ENCODE measurements around the gene NAALADL2.
"Not testable (repeated sequence)": the region's sequence is repeated elsewhere in the genome, so short reads cannot be mapped to it uniquely, and the experiment has no call there.

The NAALADL2 gene

GRCh38 chr3:175526191-175526590, 667.1 kb downstream of the NAALADL2 start:
- DNase-seq, result no peak

DNA sequence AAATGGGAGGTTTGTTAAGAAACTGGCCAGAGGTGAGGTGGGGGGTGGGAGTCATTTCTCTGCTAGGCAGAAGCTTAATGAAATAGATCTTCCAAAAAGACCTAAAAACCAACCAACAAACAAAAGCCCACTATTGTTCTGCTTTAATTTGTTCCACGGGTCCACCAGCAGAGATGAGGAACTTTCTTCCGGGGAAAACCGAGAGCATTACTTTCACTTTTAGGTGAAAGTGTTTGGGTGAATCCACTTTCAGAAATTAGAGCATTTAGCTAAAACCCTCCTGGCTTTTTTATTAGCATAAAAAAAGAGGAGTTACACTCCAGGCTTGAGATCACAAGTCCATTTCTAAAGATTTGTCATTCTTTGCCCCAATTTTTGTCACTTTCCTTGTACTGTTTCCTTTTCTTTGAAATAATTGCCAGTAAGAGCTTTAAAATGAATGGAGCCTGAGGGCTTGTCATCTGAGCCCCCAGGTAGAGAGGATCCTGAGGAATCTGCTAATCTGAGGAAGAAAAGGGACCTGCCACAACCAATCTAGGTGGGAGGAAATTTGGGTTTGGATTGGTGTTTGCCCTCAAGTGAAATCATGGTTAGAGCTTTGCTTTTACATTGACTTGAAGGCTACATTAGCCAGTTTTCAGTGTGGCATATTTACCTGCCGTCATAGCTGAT, 667.6 kb downstream of the NAALADL2 start:
- DNase-seq, result no peak

- DNase-seq, result not testable (repeated sequence)
Measured at GRCh38 chr3:175528693-175529092, 669.6 kb downstream of the NAALADL2 start.

- DNase-seq, result no peak
Measured at GRCh38 chr3:175535351-175535750, 676.2 kb downstream of the NAALADL2 start.

DNA sequence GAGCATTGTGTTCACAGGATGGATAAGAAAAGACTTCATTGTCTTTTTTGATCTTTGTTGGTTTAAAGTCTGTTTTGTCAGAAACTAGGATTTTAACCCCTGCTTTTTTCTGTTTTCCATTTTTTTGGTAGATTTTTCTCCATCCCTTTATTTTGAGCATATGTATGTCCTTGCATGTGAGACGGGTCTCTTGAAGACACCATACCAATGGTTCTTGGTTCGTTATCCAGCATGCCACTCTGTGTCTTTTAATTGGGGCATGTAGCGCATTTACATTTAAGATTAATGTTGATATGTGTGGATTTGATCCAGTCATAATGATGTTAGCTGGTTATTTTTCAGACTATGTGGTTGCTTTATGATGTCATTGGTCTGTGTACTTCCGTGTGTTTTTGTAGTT, 687.0 kb downstream of the NAALADL2 start:
- DNase-seq, result no peak

DNA sequence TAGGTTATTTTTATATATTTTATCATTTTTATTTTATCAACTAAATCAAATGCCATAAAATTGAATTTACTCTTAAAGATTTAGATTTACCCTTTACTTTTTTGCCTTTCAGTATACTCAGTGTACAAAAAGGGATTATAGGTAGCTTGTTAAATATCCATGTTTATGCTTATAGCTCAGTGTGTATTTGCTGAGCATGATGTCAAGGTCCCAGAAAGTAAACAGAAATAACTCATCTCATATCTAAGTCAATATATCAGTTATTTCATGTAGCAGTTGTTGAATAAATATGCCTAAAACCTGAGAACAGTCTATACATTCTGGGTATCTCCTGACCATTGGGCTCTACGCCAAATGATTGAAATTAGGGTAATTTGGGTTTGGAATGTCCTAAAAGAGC, 693.8 kb downstream of the NAALADL2 start:
- no peak for DNase-seq

GRCh38 chr3:175554801-175555200, 695.7 kb downstream of the NAALADL2 start:
- DNase-seq, result no peak

- no peak for DNase-seq
Measured at GRCh38 chr3:175558261-175558660, 699.1 kb downstream of the NAALADL2 start.

DNA sequence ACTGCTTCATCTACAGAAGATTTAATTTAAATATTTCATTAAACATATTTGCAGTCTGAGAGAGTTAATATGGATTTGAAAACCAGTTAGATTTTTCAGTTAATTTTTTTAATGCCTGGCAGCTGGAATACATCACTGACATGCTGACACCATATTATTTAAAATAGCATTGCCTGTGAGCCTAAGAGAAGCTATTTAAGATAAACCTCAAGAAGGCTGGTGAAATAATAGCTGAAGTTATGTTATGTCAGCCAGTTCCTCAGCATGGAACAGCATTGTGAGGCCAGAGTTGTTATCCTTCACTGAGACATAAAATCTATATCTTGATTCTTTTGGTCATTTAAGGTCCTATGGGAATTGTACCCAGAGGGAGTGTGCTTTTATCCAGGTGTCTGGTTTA, 705.2 kb downstream of the NAALADL2 start:
- no peak for DNase-seq

DNA sequence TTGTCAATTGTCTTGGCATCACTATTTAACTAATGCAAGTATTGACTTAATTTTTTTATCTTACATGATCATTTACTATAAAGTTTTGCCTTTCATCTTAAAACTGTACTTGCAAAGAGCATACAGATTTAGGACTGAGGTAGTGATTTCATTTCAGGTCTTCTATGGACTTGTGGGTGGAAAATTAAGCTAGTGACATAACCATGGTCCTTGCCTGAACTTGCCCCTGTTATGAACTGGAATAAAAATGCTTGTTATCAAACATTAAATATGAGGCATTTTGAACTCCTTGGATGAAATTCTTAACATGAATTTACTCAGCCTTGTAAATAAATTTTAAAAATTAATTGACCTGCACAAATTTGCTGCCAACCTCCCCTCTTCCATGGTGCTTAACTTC, 712.0 kb downstream of the NAALADL2 start:
- no peak for DNase-seq

DNA sequence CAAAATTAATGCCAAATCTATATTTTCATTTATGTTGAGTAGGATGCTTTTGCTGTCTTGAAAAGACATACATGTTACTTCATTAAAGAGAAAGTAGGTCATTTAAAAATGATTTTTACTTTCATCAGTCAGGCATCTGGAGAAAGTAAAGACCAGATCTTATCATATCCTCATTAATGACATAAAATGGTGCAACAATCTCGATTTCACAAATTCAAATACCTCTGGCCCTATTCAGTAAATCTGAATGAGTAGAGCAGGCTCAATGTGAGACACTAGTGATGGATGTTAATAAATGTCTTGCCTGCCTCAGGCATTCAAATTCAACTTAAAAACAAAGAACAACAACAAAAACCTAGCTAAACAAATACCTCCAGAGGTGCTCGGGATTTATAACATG, 714.1 kb downstream of the NAALADL2 start:
- DNase-seq, result no peak

GRCh38 chr3:175580318-175580717, 721.2 kb downstream of the NAALADL2 start:
- no peak for DNase-seq

DNA sequence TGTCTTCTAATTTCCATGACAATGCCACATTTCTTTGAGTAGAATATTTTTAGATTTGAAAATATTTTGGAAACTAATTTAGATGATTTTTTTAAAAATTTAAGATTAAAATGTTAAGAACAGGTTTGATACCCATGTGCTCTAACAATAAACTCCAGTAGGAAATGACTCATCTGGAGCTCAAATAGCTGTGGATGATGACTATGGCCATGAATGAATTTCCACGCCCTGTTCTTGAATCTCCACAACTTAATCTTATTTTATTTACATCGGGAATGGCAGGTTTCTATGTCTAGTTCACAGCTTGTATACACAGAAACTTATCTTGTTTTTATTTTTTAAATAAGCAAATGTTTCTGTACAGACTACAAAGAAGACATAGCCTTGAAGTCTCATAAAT, 726.8 kb downstream of the NAALADL2 start:
- no peak for DNase-seq

- no peak for DNase-seq
Measured at GRCh38 chr3:175590745-175591144, 731.6 kb downstream of the NAALADL2 start.

GRCh38 chr3:175591375-175591774, 732.2 kb downstream of the NAALADL2 start:
- DNase-seq, result no peak

DNA sequence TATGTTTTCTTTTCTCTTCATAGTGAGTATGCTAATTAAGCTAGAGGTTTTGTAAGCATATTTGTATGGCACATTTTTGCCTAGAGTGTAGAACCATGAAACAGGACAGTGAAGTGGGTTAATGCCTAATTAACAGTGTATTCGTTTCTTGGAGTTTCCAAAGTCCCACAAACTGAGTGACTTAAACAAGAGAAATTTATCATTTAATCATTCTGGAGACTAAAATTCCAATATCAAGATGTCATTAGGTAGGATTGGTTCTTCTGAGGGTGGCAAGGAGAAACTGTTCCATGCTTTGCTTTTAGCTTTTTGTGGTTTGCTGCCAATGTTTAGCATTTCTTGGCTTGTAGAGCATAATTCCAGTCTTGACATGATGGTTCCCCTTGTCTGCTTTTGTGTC, 734.2 kb downstream of the NAALADL2 start:
- DNase-seq, result no peak

- DNase-seq, result no peak
Measured at GRCh38 chr3:175598740-175599139, 739.6 kb downstream of the NAALADL2 start.

DNA sequence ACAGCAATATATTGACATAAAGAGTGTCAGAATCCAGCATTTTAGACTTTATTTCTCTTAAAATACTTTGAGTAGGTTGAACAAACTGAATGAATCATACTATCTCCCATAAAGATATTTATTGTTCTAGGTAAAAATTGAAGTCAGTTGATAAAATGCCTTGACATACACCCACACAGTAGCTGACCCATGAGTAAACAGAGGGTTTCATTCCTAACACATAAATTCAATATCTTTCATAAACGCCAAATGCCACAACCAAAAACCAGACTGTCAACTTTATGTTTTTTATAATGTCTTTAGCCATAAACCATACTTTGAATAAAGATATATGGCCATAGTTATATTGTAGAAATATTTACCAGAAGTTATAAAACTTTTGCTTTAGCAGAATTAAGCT, 742.4 kb downstream of the NAALADL2 start:
- no peak for DNase-seq

DNA sequence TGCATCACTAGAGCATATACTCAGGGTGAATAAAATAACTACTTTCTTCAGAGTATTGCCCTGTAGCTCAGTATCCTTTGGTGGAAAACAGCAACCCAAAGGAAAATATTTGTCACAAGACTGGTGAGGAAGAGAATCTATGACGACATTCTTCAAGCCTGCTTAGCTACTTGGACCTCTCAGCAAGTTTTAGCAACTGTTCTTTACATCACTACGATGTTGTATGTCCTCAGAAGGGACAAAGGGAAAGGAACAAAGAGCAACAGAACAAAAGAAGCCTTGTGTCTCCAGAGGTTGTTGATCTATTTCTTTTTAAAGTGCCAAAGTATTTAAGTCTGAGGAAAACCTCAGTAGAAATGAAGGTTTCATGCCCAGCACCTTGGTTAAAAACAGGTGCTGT, 746.7 kb downstream of the NAALADL2 start:
- DNase-seq, result no peak

DNA sequence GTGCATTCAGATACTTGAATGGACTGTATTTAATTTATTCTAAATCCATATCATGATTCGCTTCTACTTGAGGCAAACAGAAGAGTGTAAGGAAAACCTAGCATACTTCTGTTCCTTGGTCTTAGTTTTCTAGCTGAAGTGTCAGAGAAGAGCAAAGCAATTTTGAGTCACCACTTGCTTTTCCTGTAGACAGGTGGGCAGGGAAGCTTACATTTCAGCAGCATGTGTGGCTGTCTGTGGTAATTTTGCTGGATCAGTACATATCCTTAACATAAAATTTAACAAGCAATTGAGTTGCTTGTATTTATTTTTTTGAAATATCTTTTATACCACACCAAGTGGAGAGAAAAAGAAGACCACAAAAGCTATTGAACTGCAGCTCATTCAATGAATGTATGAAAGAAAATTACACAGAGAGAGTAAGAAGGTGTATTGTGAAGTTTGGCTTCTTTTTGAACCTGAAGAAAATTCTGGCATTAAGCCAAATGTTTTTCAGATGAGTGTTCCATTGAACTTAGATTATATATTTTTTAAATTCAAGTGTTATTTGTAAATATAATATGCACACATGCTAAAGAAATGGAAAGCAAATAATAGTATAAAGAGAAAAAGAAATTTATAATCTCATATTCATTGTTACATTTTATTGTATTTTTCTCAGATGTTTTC, 747.6 kb downstream of the NAALADL2 start:
- no peak for DNase-seq

DNA sequence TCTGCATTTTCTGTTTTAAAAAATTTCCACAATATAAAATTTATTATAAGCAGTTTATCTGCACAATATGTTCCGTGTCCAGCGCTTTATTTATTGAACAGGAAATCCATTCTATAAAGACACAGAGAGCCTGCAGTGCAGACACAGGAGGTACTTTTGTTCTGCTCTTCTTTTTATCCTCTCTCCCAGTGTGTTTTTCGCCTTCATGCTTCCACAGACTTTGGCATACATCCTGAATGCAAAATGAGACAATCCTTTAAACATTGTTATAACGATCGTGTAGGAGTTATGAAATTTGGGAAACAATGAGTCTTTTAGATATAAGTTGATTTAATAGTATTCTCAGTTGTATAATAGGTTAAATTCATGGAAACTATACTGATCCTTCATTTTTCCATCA, 749.2 kb downstream of the NAALADL2 start:
- no peak for DNase-seq

DNA sequence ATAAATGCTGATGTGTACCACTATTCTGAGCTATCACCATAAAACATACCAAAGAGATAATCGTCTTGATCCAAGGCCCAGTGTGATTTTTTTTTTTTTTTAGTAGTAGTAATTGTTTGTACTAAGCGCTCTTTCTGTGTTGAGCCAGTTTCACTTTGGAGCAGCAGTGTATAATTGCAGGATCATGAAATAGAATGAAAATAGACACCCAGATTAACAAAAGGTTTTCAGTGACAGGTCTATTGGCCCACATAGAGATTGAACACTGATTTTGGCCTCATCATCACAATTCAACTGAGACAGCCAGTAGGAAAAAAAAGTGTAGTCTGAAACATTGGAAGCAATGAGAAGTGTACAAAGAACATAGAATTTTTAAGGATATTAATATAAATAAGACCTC, 749.8 kb downstream of the NAALADL2 start:
- DNase-seq, result no peak

DNA sequence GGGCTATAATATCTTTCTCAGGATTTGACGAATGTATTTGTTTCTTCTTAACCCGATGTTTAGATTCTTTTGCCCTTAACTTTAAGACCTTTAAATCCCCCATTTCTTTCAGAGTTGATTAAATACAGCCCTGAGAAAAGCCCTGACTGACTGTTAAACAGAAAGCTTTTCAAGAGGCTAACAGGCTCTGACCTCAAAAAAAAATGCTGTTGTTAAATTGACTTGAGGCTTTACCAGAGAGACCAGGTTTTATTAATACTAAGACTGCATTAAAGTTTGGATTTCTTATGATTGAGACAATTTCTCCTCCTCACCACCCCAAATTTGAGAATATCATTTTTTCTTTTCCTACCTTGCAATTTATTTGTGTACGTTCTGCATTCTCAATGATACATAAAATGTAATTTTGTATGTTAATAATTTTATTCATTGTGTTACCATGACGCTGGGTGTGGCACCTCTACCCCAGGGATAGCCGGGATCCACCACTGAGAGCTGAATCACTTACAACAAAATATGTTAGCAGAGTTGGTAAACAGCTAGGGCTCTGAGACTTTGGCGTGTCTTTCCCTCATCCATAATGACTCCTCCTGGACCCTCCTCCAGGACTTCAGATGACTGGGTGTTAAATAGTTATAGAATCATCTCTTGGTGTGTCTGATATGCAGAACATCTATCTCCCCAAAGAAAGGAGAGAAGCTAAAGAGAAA, 753.5 kb downstream of the NAALADL2 start:
- DNase-seq, result no peak

- DNase-seq, result not testable (repeated sequence)
Measured at GRCh38 chr3:175614107-175614506, 755.0 kb downstream of the NAALADL2 start.

Measured in NCI-H526 treated with DMSO at 0.1 percent for 48 hours (cell line).